ENCODE data around the gene FARS2. TPM values are rescaled to one million over a fixed set of nuclear protein-coding genes. Genes with fewer than 3 reads are reported as not detected.

FARS2 gene
- total RNA-seq, 4 donors from 2014 or later = 2.6 to 21.9 (median 15.0) TPM

DNA sequence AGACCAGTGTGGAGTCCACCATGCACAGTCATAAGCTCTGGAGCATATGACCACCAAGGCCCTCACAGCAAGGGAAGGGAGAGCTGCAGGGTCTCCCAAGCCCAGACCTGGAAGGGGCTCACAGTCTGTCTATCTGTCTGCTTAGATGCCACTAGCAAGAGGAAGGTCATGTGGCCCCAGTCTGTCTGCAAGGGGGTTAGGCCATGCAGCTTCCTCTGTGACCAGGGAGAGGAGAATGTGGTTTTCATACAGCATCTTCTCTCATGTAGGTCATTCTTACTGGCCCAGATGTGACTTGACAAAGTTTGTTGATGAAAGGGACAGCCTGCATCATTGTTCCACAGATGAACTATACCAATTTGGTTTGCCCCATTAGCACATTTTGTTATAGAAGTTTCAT lies 260.8 kb downstream of the FARS2 start:
- no peak overlapping the region for H3K27ac ChIP-seq
- H3K4me1 ChIP-seq = no peaks in the 10 kb centered on the region
- no peak overlapping the region for H3K4me3 ChIP-seq
- H3K9me3 ChIP-seq = no peaks in the 10 kb centered on the region
- no peak for TF ChIP-seq POLR2A (IDR thresholded peaks at IDR 0.05)
- no peak for TF ChIP-seq POLR2AphosphoS5 (IDR thresholded peaks at IDR 0.05)
- TF ChIP-seq, protein P1, sequence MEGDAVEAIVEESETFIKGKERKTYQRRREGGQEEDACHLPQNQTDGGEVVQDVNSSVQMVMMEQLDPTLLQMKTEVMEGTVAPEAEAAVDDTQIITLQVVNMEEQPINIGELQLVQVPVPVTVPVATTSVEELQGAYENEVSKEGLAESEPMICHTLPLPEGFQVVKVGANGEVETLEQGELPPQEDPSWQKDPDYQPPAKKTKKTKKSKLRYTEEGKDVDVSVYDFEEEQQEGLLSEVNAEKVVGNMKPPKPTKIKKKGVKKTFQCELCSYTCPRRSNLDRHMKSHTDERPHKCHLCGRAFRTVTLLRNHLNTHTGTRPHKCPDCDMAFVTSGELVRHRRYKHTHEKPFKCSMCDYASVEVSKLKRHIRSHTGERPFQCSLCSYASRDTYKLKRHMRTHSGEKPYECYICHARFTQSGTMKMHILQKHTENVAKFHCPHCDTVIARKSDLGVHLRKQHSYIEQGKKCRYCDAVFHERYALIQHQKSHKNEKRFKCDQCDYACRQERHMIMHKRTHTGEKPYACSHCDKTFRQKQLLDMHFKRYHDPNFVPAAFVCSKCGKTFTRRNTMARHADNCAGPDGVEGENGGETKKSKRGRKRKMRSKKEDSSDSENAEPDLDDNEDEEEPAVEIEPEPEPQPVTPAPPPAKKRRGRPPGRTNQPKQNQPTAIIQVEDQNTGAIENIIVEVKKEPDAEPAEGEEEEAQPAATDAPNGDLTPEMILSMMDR (IDR thresholded peaks at IDR 0.05) = no peak
- TF ChIP-seq EP300 (IDR thresholded peaks at IDR 0.05; ENCODE audit: low read depth) = no peak
- in situ Hi-C loops (cut with MboI; ENCODE audit: low pct_ligation_motif_present in 1 of 4, low pct_unique_long_range_greater_than_20kb in 1 of 4, low sequenced_read_pairs in 3 of 4) (no loop called here), intact Hi-C loops (cut with DNase I; ENCODE audit: low total_unique reads) (no loop called here)
- DNase-seq = no peak
- no peaks in the 10 kb centered on the region for H3K36me3 ChIP-seq
- H3K27me3 ChIP-seq = no peaks in the 10 kb centered on the region

DNA sequence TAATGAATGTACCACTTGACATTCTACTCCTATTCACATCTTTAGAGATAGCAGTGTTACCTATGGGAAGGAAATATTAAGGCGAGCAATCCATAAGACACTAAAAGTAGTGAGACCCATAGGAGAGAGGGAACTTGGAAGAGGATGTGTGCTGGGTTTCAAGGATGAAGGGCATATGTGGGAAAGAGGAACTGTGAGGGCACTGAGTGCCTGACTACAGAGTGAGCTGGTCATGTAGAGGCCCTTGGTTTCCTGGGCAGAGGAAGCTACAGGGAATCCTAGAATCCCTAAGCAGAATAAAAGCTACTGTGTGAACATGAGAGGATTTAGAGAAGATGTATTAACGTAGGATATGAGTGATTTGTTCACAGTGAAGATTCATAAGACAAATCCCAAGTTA lies 262.8 kb downstream of the FARS2 start:
- H3K27ac ChIP-seq = no peak overlapping the region
- H3K9me3 ChIP-seq = no peaks in the 10 kb centered on the region
- H3K27me3 ChIP-seq = no peaks in the 10 kb centered on the region
- 90 to 92% methylated on average over 2 of the region's 2 CpGs for WGBS, 2 donors (ENCODE audit: low coverage in 1 of 2)
- in situ Hi-C loops (cut with MboI; ENCODE audit: low pct_ligation_motif_present in 1 of 4, low pct_unique_long_range_greater_than_20kb in 1 of 4, low sequenced_read_pairs in 3 of 4) (no loop called here), intact Hi-C loops (cut with DNase I; ENCODE audit: low total_unique reads) (no loop called here)
- no peaks in the 10 kb centered on the region for H3K4me1 ChIP-seq
- no peak overlapping the region for H3K4me3 ChIP-seq
- H3K36me3 ChIP-seq = no peaks in the 10 kb centered on the region
- DNase-seq = no peak
- TF ChIP-seq, protein P1 (IDR thresholded peaks at IDR 0.05) = no peak
- TF ChIP-seq EP300 (IDR thresholded peaks at IDR 0.05; ENCODE audit: low read depth) (no peak), POLR2A (IDR thresholded peaks at IDR 0.05) (no peak), POLR2AphosphoS5 (IDR thresholded peaks at IDR 0.05) (no peak)

DNA sequence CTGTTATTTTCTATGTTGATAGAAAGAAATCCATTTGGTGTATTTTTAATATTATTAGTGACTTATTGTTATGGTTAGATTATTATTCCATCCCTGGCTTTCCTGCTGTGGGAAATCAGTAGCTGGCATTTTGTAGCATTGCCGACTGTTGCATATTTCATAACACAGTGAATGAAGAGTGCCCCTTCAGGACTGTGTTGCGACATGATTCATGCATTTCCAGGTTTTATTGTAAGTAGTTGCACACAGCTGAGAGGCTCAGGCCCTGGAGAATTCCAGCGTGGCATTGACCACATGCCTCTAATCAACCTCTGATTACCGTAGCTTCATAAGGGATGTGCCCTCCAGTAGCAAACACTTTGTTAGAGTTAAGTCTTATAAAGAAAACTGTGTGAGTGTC lies 263.9 kb downstream of the FARS2 start:
- Histone ChIP-seq H3K27me3 (no peaks in the 10 kb centered on the region), H3K4me1 (no peaks in the 10 kb centered on the region), H3K9me3 (no peaks in the 10 kb centered on the region), H3K4me3 (no peak overlapping the region), H3K36me3 (no peaks in the 10 kb centered on the region), H3K27ac (no peak overlapping the region)
- in situ Hi-C loops (cut with MboI; ENCODE audit: low pct_ligation_motif_present in 1 of 4, low pct_unique_long_range_greater_than_20kb in 1 of 4, low sequenced_read_pairs in 3 of 4) = no loop called here
- no peak for TF ChIP-seq POLR2A (IDR thresholded peaks at IDR 0.05)
- TF ChIP-seq EP300 (IDR thresholded peaks at IDR 0.05; ENCODE audit: low read depth) = no peak
- TF ChIP-seq, protein P1 (IDR thresholded peaks at IDR 0.05) = no peak
- no peak for DNase-seq
- intact Hi-C loops (cut with DNase I; ENCODE audit: low total_unique reads) = no loop called here
- 86 to 88% methylated on average over 2 to 4 of the region's 4 CpGs for WGBS, 2 donors (ENCODE audit: low coverage in 1 of 2)

DNA sequence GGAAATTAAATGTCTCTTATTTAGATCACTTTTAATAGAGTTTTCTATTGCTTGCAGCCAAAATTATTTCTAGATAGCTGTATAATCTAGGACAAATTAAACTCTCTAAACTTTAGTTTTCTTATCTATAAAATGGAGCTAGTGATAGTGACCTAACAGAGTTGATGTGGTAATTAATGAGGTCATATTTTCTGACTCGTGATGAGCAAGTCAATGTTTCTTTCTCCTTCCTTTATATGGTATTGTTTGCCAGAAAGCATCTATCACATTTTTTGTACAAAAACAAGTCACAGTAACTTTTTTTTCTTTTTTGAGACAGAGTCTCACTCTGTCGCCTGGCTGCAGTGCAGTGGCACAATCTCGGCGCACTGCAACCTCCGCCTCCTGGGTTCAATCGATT lies 267.7 kb downstream of the FARS2 start:
- in situ Hi-C loops (cut with MboI; ENCODE audit: low pct_ligation_motif_present in 1 of 4, low pct_unique_long_range_greater_than_20kb in 1 of 4, low sequenced_read_pairs in 3 of 4) (no loop called here), intact Hi-C loops (cut with DNase I; ENCODE audit: low total_unique reads) (no loop called here)
- no peaks in the 10 kb centered on the region for H3K9me3 ChIP-seq

More for the DNA sequence above, 267.7 kb downstream of the FARS2 start:
- H3K27ac ChIP-seq = no peak overlapping the region
- no peaks in the 10 kb centered on the region for H3K27me3 ChIP-seq
- no peak for TF ChIP-seq POLR2AphosphoS5 (IDR thresholded peaks at IDR 0.05)
- no peak for TF ChIP-seq EP300 (IDR thresholded peaks at IDR 0.05; ENCODE audit: low read depth)
- no peak for TF ChIP-seq POLR2A (IDR thresholded peaks at IDR 0.05)
- TF ChIP-seq, protein P1 (IDR thresholded peaks at IDR 0.05) = no peak
- no peaks in the 10 kb centered on the region for H3K36me3 ChIP-seq
- no peak for DNase-seq
- 97 to 100% methylated on average over 6 of the region's 6 CpGs for WGBS, 2 donors (ENCODE audit: low coverage in 1 of 2)
- no peak overlapping the region for H3K4me3 ChIP-seq
- H3K4me1 ChIP-seq = no peaks in the 10 kb centered on the region

All from transverse colon (tissue), 4 donors.